GM18511 (cell line): ENCODE measurements around the gene CD2AP.
"Not testable (repeated sequence)": the region's sequence is repeated elsewhere in the genome, so short reads cannot be mapped to it uniquely, and the experiment has no call there.

ENCODE experiments used
- ATAC-seq: cut with Tn5 transposase; IDR thresholded peaks from one replicate; pipeline ENCODE4 v1.9.1; 2021; ENCODE audit warnings: mild to moderate bottlenecking, moderate library complexity; ENCODE audit not compliant: unreplicated experiment

CD2AP gene

GRCh38 chr6:47477497-47478232 lies at the start of gene CD2AP:
Gene CD2AP (plus strand): TSS chr6:47477789. CDS start chr6:47478245, 456 bp downstream.
- peak; percentile 86 for ATAC-seq

GRCh38 chr6:47428288-47428687 lies 49.3 kb upstream of the CD2AP start:
- no peak for ATAC-seq

GRCh38 chr6:47428746-47429664 lies 48.6 kb upstream of the CD2AP start:
- no peak for ATAC-seq

GRCh38 chr6:47434372-47435253 lies 43.0 kb upstream of the CD2AP start:
- no peak for ATAC-seq

GRCh38 chr6:47435254-47435612 lies 42.4 kb upstream of the CD2AP start:
- ATAC-seq = no peak

- peak; percentile 78 for ATAC-seq
Measured at GRCh38 chr6:47437592-47437991, 40.0 kb upstream of the CD2AP start.

GRCh38 chr6:47438481-47439347 lies 38.9 kb upstream of the CD2AP start:
- peak; percentile 78 for ATAC-seq

GRCh38 chr6:47439348-47439668 lies 38.3 kb upstream of the CD2AP start:
- peak; percentile 31 for ATAC-seq

- peak; percentile 66 for ATAC-seq
Measured at GRCh38 chr6:47440719-47441118, 36.9 kb upstream of the CD2AP start.

- not testable (repeated sequence) for ATAC-seq
Measured at GRCh38 chr6:47444964-47445363, 32.6 kb upstream of the CD2AP start.

- no peak for ATAC-seq
Measured at GRCh38 chr6:47446669-47447330, 30.8 kb upstream of the CD2AP start.

- ATAC-seq = no peak
Measured at GRCh38 chr6:47447722-47448121, 29.9 kb upstream of the CD2AP start.

GRCh38 chr6:47451162-47451561 lies 26.4 kb upstream of the CD2AP start:
- no peak for ATAC-seq

GRCh38 chr6:47452899-47453298 lies 24.7 kb upstream of the CD2AP start:
- no peak for ATAC-seq

GRCh38 chr6:47453372-47453936 lies 24.1 kb upstream of the CD2AP start:
- no peak for ATAC-seq

GRCh38 chr6:47454713-47455396 lies 22.7 kb upstream of the CD2AP start:
- no peak for ATAC-seq

GRCh38 chr6:47455533-47456209 lies 21.9 kb upstream of the CD2AP start:
- ATAC-seq = peak; percentile 83

GRCh38 chr6:47456536-47456975 lies 21.0 kb upstream of the CD2AP start:
- no peak for ATAC-seq
